GM21390 (cell line): ENCODE data around the gene FOXF1.

ENCODE experiments used
- ATAC-seq: cut with Tn5 transposase; IDR thresholded peaks from one replicate; pipeline ENCODE4 v1.9.1; 2021; ENCODE audit not compliant: unreplicated experiment

FOXF1 gene

DNA sequence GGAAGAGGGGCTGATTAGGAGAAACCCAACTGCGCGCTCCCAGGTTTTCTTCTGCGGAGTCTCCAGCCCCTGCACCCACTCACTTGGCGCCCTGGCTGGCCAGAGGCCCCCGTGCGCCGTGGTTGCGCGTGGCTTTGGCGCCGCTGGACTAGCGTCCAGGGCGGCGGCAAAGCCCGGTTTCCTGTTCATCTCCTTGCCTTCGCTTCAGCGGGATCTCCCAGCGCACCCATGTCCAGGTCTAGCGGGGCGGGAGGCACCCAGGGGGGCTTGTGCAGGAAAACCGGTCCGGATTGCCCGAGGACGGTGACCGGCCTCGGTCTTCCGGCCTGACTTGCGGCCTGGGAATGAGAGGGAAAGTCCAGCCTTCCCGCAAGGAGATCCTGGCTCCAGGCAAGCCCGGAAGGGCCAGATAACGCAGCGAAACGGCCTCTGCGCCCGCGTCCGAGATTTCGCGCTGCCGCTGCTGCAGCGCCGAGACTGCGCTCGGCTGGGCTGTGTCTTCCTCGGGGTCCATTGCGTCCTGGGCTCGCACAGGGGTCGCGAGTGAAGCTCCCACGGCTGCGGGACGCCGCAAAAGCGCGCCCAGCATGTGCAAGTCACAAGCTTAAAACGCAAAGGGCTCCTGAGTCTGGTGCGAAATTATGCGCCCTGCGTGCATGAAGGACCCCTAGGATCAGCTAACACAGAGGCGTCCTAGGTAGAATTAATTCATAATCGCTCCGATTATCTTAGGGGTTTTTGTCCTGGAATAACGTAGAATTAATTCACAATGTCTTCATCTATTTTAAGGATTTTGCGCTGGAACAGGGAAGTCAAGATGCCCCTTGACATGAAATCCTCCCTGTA lies 5.7 kb downstream of the FOXF1 start:
- ATAC-seq: no peak

- ATAC-seq: no peak
These were observed 6.3 kb downstream of the FOXF1 start for GRCh38 chr16:86516623-86517003.

DNA sequence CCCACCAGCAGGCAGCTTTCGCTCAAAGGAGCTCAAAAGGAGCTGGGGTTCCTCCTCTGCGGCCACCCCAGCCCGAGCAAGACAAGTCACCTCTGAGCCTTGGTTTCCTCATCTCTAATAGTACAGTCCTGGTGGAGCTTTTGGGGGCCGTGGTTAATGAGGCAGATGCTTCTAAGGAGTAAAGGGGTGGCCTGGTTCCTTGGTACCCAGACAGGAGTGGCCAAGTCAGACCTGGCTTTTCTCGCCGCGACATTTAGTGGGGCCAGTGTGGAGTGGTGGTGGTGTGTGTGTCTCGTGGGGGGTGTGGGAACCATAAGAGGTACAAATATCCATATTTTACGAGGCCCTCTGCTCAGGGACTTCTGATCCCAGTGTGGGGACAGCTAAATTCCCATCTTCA lies 6.7 kb downstream of the FOXF1 start:
- ATAC-seq: no peak

GRCh38 chr16:86517652-86518258 lies 7.4 kb downstream of the FOXF1 start:
- no peak for ATAC-seq

- ATAC-seq: no peak
These were observed 8.8 kb downstream of the FOXF1 start for GRCh38 chr16:86519007-86519648.

- ATAC-seq: no peak
These were observed 9.5 kb downstream of the FOXF1 start for GRCh38 chr16:86519649-86520316.

- no peak for ATAC-seq
These were observed 10.2 kb downstream of the FOXF1 start for GRCh38 chr16:86520317-86521210.

DNA sequence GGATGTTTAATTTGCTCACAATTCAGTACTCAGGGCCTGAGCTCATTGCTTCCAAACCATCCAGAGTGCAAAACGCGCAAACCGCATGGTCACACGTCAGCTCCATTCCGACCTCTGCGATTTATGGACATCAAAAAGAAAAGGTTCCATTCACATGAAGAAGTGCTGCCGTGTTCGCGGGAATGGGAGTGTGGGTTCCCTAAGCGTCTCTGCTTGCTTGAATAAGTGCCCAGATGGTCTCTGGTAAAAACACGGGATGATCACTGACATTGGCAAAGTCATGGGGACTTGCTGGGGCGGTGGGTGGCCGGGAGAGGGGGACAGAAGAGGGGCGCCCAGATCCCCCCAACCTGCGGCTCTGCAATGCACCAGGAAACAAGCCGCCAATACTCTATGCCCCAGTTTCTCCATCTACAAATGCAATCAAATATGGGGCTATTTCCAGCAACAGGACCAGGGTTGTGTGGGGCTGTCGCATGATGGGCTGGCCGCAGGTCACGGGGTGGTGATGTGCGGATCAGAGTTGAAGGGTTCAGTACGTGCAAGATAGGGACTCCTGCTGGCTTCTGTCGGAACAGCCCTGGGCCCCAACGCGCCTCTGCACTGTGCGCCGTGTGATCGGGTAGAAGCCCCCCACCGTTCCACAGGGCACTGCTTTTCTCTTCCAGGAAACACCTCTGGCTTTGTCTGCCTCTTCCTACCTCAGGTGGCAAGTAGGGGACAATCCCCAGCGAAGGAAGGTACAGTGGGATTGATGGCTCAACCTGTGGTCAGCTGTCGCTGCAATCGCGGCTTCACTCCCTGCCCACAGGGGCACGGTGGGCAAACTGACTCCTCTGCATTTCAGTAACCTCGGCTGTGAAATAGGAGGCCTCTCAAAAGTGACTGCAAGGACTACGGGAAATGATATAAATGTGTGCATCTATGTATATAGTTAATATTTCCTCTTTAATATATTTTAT lies 11.2 kb downstream of the FOXF1 start:
- no peak for ATAC-seq

- ATAC-seq: no peak
These were observed 12.3 kb downstream of the FOXF1 start for GRCh38 chr16:86522634-86523033.

GRCh38 chr16:86523166-86523740 lies 12.9 kb downstream of the FOXF1 start:
- ATAC-seq: no peak

- no peak for ATAC-seq
These were observed 13.7 kb downstream of the FOXF1 start for GRCh38 chr16:86524029-86524428.

- no peak for ATAC-seq
These were observed 15.4 kb downstream of the FOXF1 start for GRCh38 chr16:86525696-86526095.

DNA sequence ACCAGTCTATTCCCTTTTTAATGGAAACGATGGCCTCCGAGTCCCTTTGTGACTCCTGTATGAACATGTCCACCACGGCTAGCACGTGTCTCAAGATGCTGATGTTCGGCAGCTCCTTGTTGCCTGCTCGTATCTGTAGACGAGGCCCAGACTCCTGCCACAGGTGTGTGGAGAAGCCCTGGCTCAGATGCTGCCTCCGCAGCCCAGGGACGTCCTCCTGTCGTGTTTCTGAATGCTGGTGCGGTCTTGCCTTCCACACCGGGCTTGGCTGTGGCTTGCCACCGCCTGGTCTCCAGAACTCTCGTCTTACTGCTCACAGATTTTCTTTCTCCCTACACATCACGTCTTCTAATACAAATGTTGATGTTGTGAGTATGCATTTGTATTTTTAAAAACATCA lies 17.0 kb downstream of the FOXF1 start:
- ATAC-seq: no peak

GRCh38 chr16:86528061-86528929 lies 18.0 kb downstream of the FOXF1 start:
- no peak for ATAC-seq

DNA sequence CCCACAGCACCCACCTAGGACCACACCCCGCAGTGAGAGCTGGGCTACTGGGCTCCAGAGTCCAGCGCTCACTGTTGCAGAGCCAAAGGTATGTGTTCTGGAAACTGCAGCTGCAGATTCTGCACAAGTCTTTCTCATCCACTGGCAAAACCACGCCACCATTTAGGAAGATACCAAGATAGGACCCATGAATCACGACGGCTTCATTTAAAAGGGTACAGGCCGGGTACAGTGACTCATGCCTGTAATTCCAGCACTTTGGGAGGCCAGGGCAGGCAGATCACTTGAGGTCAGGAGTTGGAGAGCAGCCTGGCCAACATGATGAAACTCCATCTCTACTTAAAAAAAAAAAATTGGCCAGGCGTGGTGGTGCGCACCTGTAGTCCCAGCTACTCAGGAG lies 18.8 kb downstream of the FOXF1 start:
- ATAC-seq: no peak

GRCh38 chr16:86530251-86531190 lies 20.2 kb downstream of the FOXF1 start:
- no peak for ATAC-seq

DNA sequence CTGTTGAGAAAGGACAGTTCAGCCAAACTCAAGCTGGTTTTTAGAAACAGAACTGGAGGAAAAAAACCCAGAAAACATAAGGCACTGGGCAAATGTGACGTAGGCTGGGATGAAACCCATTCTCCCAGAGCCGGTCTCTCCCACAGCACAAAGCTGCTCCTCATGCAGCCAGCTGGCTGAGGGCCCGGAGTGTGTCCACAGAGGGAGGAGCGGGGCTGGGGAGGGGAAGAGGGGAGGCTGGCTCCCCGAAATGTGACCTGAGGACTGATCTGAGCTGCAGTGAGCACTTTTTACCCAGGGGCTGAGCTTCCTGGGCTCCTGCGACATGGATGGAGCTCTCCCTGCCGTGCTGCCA lies 20.8 kb downstream of the FOXF1 start:
- ATAC-seq: no peak
